Nephron (organoid): Measurements from ENCODE around the gene PRKAR1A.

Experiments used
- H3K27ac Mint-ChIP-seq, 3 experiments: 2 replicates each; pipeline ENCODE4 v1.8.0; 2020; ENCODE audit warnings: mixed read lengths in 3 of 3, mild to moderate bottlenecking in 2 of 3, moderate library complexity in 1 of 3
- H3K27me3 Mint-ChIP-seq: 2 replicates; pipeline ENCODE4 v1.8.0; 2021; ENCODE audit warnings: low read depth, mild to moderate bottlenecking, moderate library complexity, mixed read lengths
- H3K36me3 Mint-ChIP-seq: 2 replicates; pipeline ENCODE4 v1.8.0; 2020; ENCODE audit warnings: low read depth, mixed read lengths
- H3K4me1 Mint-ChIP-seq: 2 replicates; pipeline ENCODE4 v1.8.0; 2020; ENCODE audit warnings: mixed read lengths
- H3K4me3 Mint-ChIP-seq, 3 experiments: 2 replicates each; pipeline ENCODE4 v1.8.0; 2020; ENCODE audit warnings: mild to moderate bottlenecking in 3 of 3, mixed read lengths in 3 of 3, moderate library complexity in 2 of 3
- H3K9me3 Mint-ChIP-seq: 2 replicates; pipeline ENCODE4 v1.8.0; 2020; ENCODE audit warnings: mixed read lengths
- TF ChIP-seq, protein P1 (sequence below), 3 experiments: fragments of 200-600 bp; sonication (generic); IDR thresholded peaks; one replicate each; pipeline ENCODE4 v1.5.0; 2021; ENCODE audit warnings: antibody characterized with exemption in 3 of 3; ENCODE audit not compliant: unreplicated experiment in 3 of 3

PRKAR1A gene

DNA sequence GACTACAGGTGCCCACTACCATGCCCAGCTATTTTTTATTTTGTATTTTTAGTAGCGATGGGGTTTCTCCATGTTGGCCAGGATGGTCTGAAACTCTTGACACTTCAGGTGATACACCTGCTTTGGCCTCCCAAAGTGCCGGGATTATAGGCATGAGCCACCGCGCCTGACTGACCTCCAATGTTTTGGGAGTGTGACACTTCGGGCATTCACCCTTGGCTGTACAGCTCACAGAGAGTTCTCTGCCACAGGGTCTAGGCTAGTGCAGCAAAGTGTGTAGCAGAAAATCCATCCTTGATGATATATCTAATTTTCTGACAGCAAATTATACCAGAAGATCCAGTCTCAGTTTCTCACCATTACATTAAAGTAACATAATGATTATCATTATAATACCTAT, 74.8 kb downstream of the PRKAR1A start:
- TF ChIP-seq, protein P1, sequence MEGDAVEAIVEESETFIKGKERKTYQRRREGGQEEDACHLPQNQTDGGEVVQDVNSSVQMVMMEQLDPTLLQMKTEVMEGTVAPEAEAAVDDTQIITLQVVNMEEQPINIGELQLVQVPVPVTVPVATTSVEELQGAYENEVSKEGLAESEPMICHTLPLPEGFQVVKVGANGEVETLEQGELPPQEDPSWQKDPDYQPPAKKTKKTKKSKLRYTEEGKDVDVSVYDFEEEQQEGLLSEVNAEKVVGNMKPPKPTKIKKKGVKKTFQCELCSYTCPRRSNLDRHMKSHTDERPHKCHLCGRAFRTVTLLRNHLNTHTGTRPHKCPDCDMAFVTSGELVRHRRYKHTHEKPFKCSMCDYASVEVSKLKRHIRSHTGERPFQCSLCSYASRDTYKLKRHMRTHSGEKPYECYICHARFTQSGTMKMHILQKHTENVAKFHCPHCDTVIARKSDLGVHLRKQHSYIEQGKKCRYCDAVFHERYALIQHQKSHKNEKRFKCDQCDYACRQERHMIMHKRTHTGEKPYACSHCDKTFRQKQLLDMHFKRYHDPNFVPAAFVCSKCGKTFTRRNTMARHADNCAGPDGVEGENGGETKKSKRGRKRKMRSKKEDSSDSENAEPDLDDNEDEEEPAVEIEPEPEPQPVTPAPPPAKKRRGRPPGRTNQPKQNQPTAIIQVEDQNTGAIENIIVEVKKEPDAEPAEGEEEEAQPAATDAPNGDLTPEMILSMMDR (IDR thresholded peaks at IDR 0.05; ENCODE audit: unreplicated experiment in 3 of 3) = no peak

DNA sequence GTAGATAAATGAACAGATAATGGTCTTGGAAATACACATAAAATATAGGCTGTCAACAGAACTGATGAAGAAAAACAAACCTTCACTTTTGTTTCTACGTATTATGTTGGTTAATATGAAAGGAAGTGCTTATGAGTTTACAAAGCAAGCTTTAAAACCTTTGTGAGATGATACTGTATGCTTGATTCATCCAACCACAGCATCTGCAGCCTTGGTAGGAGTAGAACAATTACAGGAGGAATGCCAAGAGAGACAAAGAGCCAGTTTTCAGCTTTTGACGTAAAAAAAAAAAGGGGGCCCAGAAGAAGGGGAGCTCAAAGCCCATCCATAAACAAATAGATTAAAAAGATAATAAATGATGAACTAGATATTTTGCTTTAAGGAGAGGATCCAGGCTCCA, 75.6 kb downstream of the PRKAR1A start:
- no peak overlapping the region for H3K4me3 Mint-ChIP-seq
- peaks cover 9% of the 10 kb centered on the region for H3K9me3 Mint-ChIP-seq
- peak overlapping the region in 2 of 3 experiments; percentile 57 to 71 for H3K27ac Mint-ChIP-seq
- peaks cover 63% of the 10 kb centered on the region for H3K27me3 Mint-ChIP-seq
- TF ChIP-seq, protein P1 (IDR thresholded peaks at IDR 0.05; ENCODE audit: unreplicated experiment in 3 of 3) = no peak
- peaks cover 57% of the 10 kb centered on the region for H3K4me1 Mint-ChIP-seq
- peaks cover 4% of the 10 kb centered on the region for H3K36me3 Mint-ChIP-seq

More for the DNA sequence above, 74.8 kb downstream of the PRKAR1A start:
- Mint-ChIP-seq H3K27me3 (peaks cover 63% of the 10 kb centered on the region), H3K36me3 (peaks cover 4% of the 10 kb centered on the region), H3K9me3 (peaks cover 9% of the 10 kb centered on the region), H3K4me3 (no peak overlapping the region), H3K27ac (peak overlapping the region in 1 of 3 experiments; percentile 57), H3K4me1 (peaks cover 51% of the 10 kb centered on the region)

DNA sequence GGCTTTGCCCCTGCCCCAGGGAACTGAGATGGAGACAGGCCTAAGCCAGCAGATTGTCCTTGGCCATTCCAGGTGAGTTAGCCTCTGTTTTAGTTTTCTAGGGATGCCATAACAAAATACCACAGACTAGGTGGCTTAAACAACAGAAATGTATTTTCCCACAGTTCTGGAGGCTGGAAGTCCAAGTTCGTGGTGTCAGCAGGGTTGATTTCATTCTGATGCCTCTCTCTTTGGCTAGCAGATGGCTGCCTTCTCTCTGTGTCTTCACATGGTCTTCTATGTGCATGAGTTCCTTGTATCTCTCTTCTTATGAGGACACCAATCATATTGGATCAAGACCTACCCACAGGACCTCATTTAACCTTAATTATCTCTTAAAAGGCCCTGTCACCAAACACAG, 76.1 kb downstream of the PRKAR1A start:
- Mint-ChIP-seq H3K27me3 (peaks cover 59% of the 10 kb centered on the region), H3K4me1 (peaks cover 58% of the 10 kb centered on the region), H3K9me3 (peaks cover 9% of the 10 kb centered on the region), H3K27ac (peak overlapping the region in 1 of 3 experiments; percentile 57), H3K4me3 (no peak overlapping the region), H3K36me3 (peaks cover 4% of the 10 kb centered on the region)
- TF ChIP-seq, protein P1 (IDR thresholded peaks at IDR 0.05; ENCODE audit: unreplicated experiment in 3 of 3) = no peak

DNA sequence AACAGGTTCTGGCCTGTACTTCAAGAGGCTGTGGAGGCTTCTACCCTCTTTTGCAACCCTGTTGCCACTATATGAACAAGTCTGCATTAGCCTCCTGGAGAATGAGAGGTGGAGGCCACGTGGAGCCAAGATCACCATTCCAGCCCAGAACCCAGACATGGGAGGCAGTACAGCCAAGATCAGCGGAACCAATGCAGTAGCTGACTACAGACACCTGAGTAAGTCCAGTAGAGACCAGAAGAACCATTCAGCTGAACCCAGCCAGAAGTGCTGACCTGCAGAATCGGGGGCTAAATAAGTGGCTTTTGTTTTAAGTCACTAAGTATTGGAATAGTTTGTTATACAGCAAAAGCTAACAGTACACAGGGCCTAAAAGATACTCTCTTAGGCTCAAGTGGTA, 76.9 kb downstream of the PRKAR1A start:
- peaks cover 9% of the 10 kb centered on the region for H3K9me3 Mint-ChIP-seq
- TF ChIP-seq, protein P1 (IDR thresholded peaks at IDR 0.05; ENCODE audit: unreplicated experiment in 3 of 3) = no peak
- peaks cover 4% of the 10 kb centered on the region for H3K36me3 Mint-ChIP-seq
- H3K4me1 Mint-ChIP-seq = peaks cover 63% of the 10 kb centered on the region
- H3K27ac Mint-ChIP-seq = peak overlapping the region in 1 of 3 experiments; percentile 22
- peaks cover 62% of the 10 kb centered on the region for H3K27me3 Mint-ChIP-seq
- H3K4me3 Mint-ChIP-seq = no peak overlapping the region

DNA sequence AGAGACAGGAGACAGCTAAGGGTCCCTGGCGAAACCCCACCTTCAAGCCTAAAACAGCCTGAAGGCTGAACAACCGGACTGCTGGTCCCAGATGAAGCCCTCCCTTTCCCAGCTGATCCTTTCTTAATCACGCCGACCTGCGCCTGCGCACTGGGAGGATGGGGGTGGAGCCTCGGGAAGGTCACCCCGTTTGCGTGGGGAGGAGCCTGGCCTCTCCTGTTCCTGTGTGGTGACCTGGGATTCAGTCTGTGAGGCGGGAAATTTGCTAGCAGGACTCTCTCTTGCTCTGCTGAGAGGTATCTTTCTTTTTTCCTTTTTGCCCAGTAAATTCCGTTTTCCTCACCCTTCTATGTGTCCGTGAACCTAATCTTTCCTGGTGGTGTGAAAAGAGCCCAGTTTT, 79.4 kb downstream of the PRKAR1A start:
- Mint-ChIP-seq H3K36me3 (peaks cover 4% of the 10 kb centered on the region), H3K9me3 (peaks cover 9% of the 10 kb centered on the region), H3K27me3 (peaks cover 68% of the 10 kb centered on the region), H3K4me1 (peaks cover 68% of the 10 kb centered on the region), H3K4me3 (peak overlapping the region in 2 of 3 experiments; percentile 1 to 40), H3K27ac (peak overlapping the region; percentile 50 to 94 (median 68))
- TF ChIP-seq, protein P1 (IDR thresholded peaks at IDR 0.05; ENCODE audit: unreplicated experiment in 3 of 3) = no peak

DNA sequence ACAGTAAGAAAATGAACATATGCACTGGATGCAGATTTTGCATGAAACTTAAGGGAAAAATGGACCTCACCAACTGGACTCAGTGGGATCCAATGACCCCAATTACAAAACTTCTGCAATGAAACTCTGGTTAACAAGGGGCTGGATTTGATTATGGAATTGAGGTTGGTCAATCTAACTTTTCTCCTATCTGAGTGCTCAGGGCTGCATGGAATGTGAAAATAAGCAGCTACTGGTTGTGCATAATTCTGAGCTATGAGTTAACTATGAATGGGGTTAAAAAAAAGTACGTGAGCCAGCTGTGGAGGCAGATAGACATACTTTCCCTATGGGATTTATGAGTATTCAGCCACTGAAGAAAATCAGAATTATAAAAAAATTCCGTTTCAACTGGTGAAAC, 79.8 kb downstream of the PRKAR1A start:
- peaks cover 68% of the 10 kb centered on the region for H3K27me3 Mint-ChIP-seq
- H3K4me1 Mint-ChIP-seq = peaks cover 72% of the 10 kb centered on the region
- peaks cover 9% of the 10 kb centered on the region for H3K9me3 Mint-ChIP-seq
- TF ChIP-seq, protein P1 (IDR thresholded peaks at IDR 0.05; ENCODE audit: unreplicated experiment in 3 of 3) = no peak
- H3K4me3 Mint-ChIP-seq = peak overlapping the region in 2 of 3 experiments; percentile 1 to 40
- H3K27ac Mint-ChIP-seq = peak overlapping the region; percentile 50 to 94 (median 68)
- peaks cover 4% of the 10 kb centered on the region for H3K36me3 Mint-ChIP-seq
